ENCODE measurements around the gene NFAM1. TPM values are rescaled to one million over a fixed set of nuclear protein-coding genes. Genes with fewer than 3 reads are reported as not detected.

NFAM1 gene
- total RNA-seq, 1 experiment from 2014 or later, result 0.12 TPM

GRCh38 chr22:42401535-42402334 is 30.5 kb downstream of the NFAM1 start:
- Histone ChIP-seq H3K27me3 (ENCODE audit: insufficient read depth, low read length) (0 out of 2 replicates have a peak, but pooled peaks cover 2% of the 10 kb centered on the region), H3K4me1 (ENCODE audit: control insufficient read depth in 1 of 2, insufficient read depth in 2 of 2, low read length in 2 of 2) (peaks cover under 1 to 4% of the 10 kb centered on the region in 2 experiments; a peak in 3 of 4 replicates), H3K27ac (ENCODE audit: low read depth, low read length) (no peak overlapping the region), H2AFZ (ENCODE audit: low read depth, low read length, poor library complexity, severe bottlenecking) (no peak overlapping the region), H3K9me2 (ENCODE audit: insufficient read depth) (no peaks in the 10 kb centered on the region), H3K36me3 (ENCODE audit: control insufficient read depth in 1 of 2, insufficient read depth in 2 of 2, low read length in 2 of 2) (no peaks in the 10 kb centered on the region), H3K79me2 (ENCODE audit: insufficient read depth, low read length) (no peaks in the 10 kb centered on the region), H4K20me1 (ENCODE audit: insufficient read depth) (no peaks in the 10 kb centered on the region), H3K4me2 (ENCODE audit: low read length) (no peak overlapping the region), H3K9ac (ENCODE audit: low read length) (no peak overlapping the region), H3K4me3 (replicated peaks in 1 of 2; ENCODE audit: low read depth in 1 of 2, low read length in 2 of 2) (no peak overlapping the region), H3K9me3 (ENCODE audit: control insufficient read depth in 1 of 2, insufficient read depth in 1 of 2, low read depth in 1 of 2, low read length in 2 of 2) (no peaks in the 10 kb centered on the region)
- BruUV-seq (replicated peaks), result no TSS peak
- RAD21 ChIA-PET (ENCODE audit: low non-redundant PET in 1 of 2, low total read pairs in 2 of 2, uncharacterized antibody in 2 of 2, unreplicated experiment in 2 of 2), result no interaction called here
- TF ChIP-seq SIN3A (IDR thresholded peaks at IDR 0.05; ENCODE audit: low read depth) (no peak), POLR2A (IDR thresholded peaks at IDR 0.05; ENCODE audit: borderline replicate concordance, extremely low read depth, insufficient read depth, insufficient read length) (no peak), RAD21 (IDR thresholded peaks at IDR 0.05; ENCODE audit: low read depth) (no peak)
- DNase-seq (ENCODE audit: low read depth, low spot score) (no peak), ATAC-seq (no peak)
- POLR2A ChIA-PET, result no interaction called here
- CTCF ChIA-PET, result no interaction called here
- intact Hi-C loops (cut with micrococcal nuclease), result no loop called here

GRCh38 chr22:42400811-42401534 is 31.2 kb downstream of the NFAM1 start:
- no TSS peak for BruUV-seq (replicated peaks)
- H3K4me1 ChIP-seq (ENCODE audit: control insufficient read depth in 1 of 2, insufficient read depth in 2 of 2, low read length in 2 of 2), result peaks cover 4 to 7% of the 10 kb centered on the region in 2 experiments; a peak in 3 of 4 replicates
- no peak for ATAC-seq
- no peaks in the 10 kb centered on the region for H3K36me3 ChIP-seq (ENCODE audit: control insufficient read depth in 1 of 2, insufficient read depth in 2 of 2, low read length in 2 of 2)
- H3K4me3 ChIP-seq (replicated peaks in 1 of 2; ENCODE audit: low read depth in 1 of 2, low read length in 2 of 2), result no peak overlapping the region
- no peak for DNase-seq (ENCODE audit: low read depth, low spot score)
- H3K4me2 ChIP-seq (ENCODE audit: low read length), result no peak overlapping the region
- H3K9me2 ChIP-seq (ENCODE audit: insufficient read depth), result no peaks in the 10 kb centered on the region
- H3K27ac ChIP-seq (ENCODE audit: low read depth, low read length), result no peak overlapping the region
- no peak overlapping the region for H3K9ac ChIP-seq (ENCODE audit: low read length)
- intact Hi-C loops (cut with micrococcal nuclease), result no loop called here
- no peaks in the 10 kb centered on the region for H3K9me3 ChIP-seq (ENCODE audit: control insufficient read depth in 1 of 2, insufficient read depth in 1 of 2, low read depth in 1 of 2, low read length in 2 of 2)
- H3K79me2 ChIP-seq (ENCODE audit: insufficient read depth, low read length), result no peaks in the 10 kb centered on the region
- ChIA-PET POLR2A (no interaction called here), RAD21 (ENCODE audit: low non-redundant PET in 1 of 2, low total read pairs in 2 of 2, uncharacterized antibody in 2 of 2, unreplicated experiment in 2 of 2) (interaction anchor here in 1 of 2 experiments (0.6 kb wide), 1 partner anchor 128 kb away, joined by 6 read pairs; no protein-coding TSS in a partner anchor), CTCF (no interaction called here)
- no peak overlapping the region for H2AFZ ChIP-seq (ENCODE audit: low read depth, low read length, poor library complexity, severe bottlenecking)
- 0 out of 2 replicates have a peak, but pooled peaks cover 2% of the 10 kb centered on the region for H3K27me3 ChIP-seq (ENCODE audit: insufficient read depth, low read length)
- no peaks in the 10 kb centered on the region for H4K20me1 ChIP-seq (ENCODE audit: insufficient read depth)
- no peak for TF ChIP-seq TCF7L2 (IDR thresholded peaks at IDR 0.05; ENCODE audit: borderline replicate concordance, extremely low read depth, insufficient read depth, insufficient read length)
- TF ChIP-seq ELF1 (IDR thresholded peaks at IDR 0.05; ENCODE audit: borderline replicate concordance, low read depth), result no peak
- no peak for TF ChIP-seq ZFX (IDR thresholded peaks at IDR 0.05)
- TF ChIP-seq SIN3A (IDR thresholded peaks at IDR 0.05; ENCODE audit: low read depth), result no peak
- TF ChIP-seq EGR1 (IDR thresholded peaks at IDR 0.05; ENCODE audit: low read depth), result no peak
- TF ChIP-seq RAD21 (IDR thresholded peaks at IDR 0.05; ENCODE audit: low read depth), result no peak
- TF ChIP-seq CTCF (IDR thresholded peaks at IDR 0.05 in 2 of 3, conservative IDR thresholded peaks at IDR 0.05 in 1 of 3; ENCODE audit: borderline replicate concordance in 1 of 3, insufficient read depth in 1 of 3, low read depth in 2 of 3, low read length in 2 of 3), result no peak
- no peak for TF ChIP-seq ZNF274 (IDR thresholded peaks at IDR 0.05; ENCODE audit: low read depth, low read length)
- TF ChIP-seq YY1 (IDR thresholded peaks at IDR 0.05; ENCODE audit: extremely low read depth, insufficient replicate concordance, low read depth, low read length), result no peak
- no peak for TF ChIP-seq EZH2 (IDR thresholded peaks at IDR 0.05)
- TF ChIP-seq POLR2A (IDR thresholded peaks at IDR 0.05; ENCODE audit: borderline replicate concordance, extremely low read depth, insufficient read depth, insufficient read length), result no peak
- no peak for TF ChIP-seq FOSL1 (IDR thresholded peaks at IDR 0.05; ENCODE audit: low read depth)
- no peak for TF ChIP-seq CEBPB (IDR thresholded peaks at IDR 0.05; ENCODE audit: low read depth)
- no peak for TF ChIP-seq ZBTB33 (IDR thresholded peaks at IDR 0.05; ENCODE audit: extremely low read depth, insufficient replicate concordance, low read length)
